SJSA1 (cell line): ENCODE results near the gene MAS1L. TPM values are rescaled to one million over a fixed set of nuclear protein-coding genes. Genes with fewer than 3 reads are reported as not detected.
"Not testable (repeated sequence)": the region's sequence is repeated elsewhere in the genome, so short reads cannot be mapped to it uniquely, and the experiment has no call there.

ENCODE experiments used
- DNase-seq, 2 experiments: peaks; one replicate each; pipeline ENCODE4 v3.0.0-alpha.2; 2015 to 2020; ENCODE audit warnings: low spot score in 2 of 2, low read depth in 1 of 2
- H3K27ac ChIP-seq: fragments of 250-450 bp; sonication (Bioruptor Pico); 2 replicates; pipeline ENCODE4 v1.5.1; 2020; ENCODE audit warnings: mild to moderate bottlenecking, moderate library complexity
- H3K27me3 ChIP-seq: fragments of 250-450 bp; sonication (Bioruptor Pico); replicated peaks from 2 replicates; pipeline ENCODE4 v1.5.1; 2020; ENCODE audit warnings: mild to moderate bottlenecking, moderate library complexity
- H3K36me3 ChIP-seq: fragments of 250-450 bp; sonication (Bioruptor Pico); 2 replicates; pipeline ENCODE4 v1.5.1; 2020; ENCODE audit warnings: mild to moderate bottlenecking
- H3K4me1 ChIP-seq: fragments of 250-450 bp; sonication (Bioruptor Pico); replicated peaks from 2 replicates; pipeline ENCODE4 v1.6.1; 2021; ENCODE audit warnings: mild to moderate bottlenecking
- H3K4me3 ChIP-seq: fragments of 250-450 bp; sonication (Bioruptor Pico); 2 replicates; pipeline ENCODE4 v1.5.1; 2020; ENCODE audit warnings: mild to moderate bottlenecking
- H3K9me3 ChIP-seq: fragments of 250-450 bp; sonication (Bioruptor Pico); replicated peaks from 2 replicates; pipeline ENCODE4 v1.5.1; 2020; ENCODE audit warnings: mild to moderate bottlenecking
- total RNA-seq: library from RNA; depleted of rRNA; stranded (reverse); fragments of >200 nt; shearing (Covaris generic); gene quantifications from 2 replicates; pipeline ENCODE4 v1.2.3, GENCODE V29; 2014; rRNA removed

Gene MAS1L
- total RNA-seq, 1 experiment from 2014 or later = not detected

DNA sequence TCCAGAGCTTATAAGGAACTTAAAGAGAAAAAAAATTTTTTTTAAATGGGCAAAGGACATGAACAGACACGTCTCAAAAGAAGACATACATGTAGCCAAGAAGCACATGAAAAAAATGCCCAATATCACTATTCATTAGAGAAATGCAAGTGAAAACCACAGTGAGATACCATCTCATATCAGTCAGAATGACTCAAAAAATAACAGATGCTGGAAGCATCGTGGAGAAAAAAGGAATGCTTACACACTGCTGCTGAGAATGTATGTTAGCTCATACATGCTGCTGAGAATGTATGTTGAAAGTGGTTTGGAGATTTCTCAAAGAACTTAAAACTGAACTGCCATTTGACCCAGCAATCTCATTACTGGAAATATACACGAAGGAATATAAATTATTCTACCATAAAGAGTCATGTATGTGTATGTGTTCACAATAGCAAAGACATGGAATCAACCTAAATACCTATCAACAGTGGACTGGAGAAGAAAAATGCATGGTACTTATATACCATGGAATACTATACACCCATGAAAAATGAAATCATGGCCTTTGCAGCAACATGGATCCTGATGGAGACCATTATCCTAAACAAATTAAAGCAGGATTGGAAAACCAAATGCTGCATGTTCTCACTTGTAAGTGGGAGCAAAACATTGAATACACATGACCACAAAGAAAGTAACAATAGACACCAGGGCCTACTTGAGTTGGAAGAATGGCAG is 36.1 kb downstream of the MAS1L start:
- Histone ChIP-seq H3K9me3 (no peaks in the 10 kb centered on the region), H3K27me3 (no peaks in the 10 kb centered on the region), H3K27ac (no peak overlapping the region), H3K4me1 (no peaks in the 10 kb centered on the region), H3K4me3 (no peak overlapping the region), H3K36me3 (no peaks in the 10 kb centered on the region)
- no peak for DNase-seq

DNA sequence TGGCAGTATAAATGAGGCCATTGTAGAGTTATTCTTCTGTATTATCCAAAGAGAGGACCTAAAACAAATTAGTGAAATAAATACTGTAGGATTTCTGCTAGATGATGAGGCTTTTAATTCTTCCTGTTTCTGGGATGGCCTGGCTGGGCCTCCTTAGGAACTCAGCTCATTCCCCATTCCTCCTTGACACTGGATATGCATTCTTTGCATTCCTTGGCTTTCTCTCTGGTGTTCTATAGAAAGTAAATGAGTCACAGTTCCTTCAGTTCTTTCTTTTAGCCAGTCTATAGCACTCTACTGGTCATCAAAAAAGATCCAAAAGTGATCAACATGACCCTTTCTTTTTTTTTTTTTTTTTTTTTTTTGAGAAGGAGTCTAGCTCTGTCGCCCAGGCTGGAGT is 40.1 kb downstream of the MAS1L start:
- H3K36me3 ChIP-seq = no peaks in the 10 kb centered on the region
- no peak for DNase-seq
- no peak overlapping the region for H3K4me3 ChIP-seq
- H3K4me1 ChIP-seq = no peaks in the 10 kb centered on the region
- no peaks in the 10 kb centered on the region for H3K27me3 ChIP-seq
- no peaks in the 10 kb centered on the region for H3K9me3 ChIP-seq
- no peak overlapping the region for H3K27ac ChIP-seq

DNA sequence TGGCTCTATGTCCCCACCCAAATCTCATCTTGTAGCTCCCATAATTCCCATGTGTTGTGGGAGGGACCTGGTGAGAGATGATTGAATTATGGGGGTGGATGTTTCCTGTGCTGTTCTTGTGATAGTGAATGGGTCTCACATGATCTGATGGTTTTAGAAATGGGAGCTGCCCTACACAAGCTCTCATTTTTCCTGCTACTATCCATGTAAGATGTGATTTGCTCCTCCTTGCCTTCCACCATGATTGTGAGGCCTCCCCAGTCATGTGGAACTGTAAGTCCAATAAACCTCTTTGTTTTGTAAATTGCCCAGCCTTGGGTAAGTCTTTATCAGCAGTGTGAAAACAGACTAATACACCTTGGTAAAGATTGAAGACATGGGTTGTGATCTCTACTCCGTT is 43.7 kb downstream of the MAS1L start:
- not testable (repeated sequence) for H3K4me1 ChIP-seq, H3K9me3 ChIP-seq, H3K27ac ChIP-seq, H3K36me3 ChIP-seq, H3K4me3 ChIP-seq, H3K27me3 ChIP-seq, DNase-seq

DNA sequence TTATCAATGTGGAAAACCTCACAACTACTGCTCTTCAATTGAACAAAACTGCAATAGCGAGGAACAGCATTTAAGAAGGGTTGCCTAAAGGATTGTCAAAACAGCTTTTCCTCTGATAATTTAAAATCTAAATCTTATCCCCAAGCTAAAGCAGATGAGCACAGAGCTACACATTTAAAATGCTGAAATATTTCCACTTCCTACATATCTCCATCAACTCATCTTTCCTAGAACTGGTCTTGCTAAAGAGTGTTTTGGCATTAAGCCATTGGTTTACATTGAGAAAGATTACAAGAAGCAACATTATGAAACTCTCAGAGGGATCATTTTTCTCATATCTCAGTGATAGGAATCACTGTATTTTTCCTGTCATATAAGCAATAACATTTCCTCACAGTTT is 45.0 kb downstream of the MAS1L start:
- no peaks in the 10 kb centered on the region for H3K27me3 ChIP-seq
- no peaks in the 10 kb centered on the region for H3K36me3 ChIP-seq
- no peaks in the 10 kb centered on the region for H3K4me1 ChIP-seq
- no peak for DNase-seq
- H3K27ac ChIP-seq = no peak overlapping the region
- H3K4me3 ChIP-seq = no peak overlapping the region
- no peaks in the 10 kb centered on the region for H3K9me3 ChIP-seq

DNA sequence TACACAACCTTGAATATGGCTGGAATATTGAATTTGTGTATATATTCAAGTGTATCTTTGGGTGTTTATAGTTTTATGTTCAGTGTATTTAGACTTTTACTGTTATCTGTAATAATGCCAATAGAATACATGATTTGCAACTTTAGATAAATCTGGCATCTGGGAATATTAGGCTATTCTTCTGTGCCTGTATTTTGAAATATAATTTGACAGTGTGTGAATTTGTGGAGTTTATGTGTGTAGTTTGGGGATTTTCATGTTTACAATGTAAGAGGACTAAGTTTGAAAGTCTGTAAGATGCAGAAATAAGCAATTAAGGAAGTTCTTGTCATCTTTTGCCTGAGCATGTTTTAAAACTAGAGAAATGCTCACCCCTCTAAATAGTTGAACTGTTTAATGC is 48.8 kb downstream of the MAS1L start, which contains the start of gene OR10C1:
OR10C1 (plus strand) TSS at position 301 of the 400 bp plus-strand sequence. CDS start 710 bp downstream, outside the sequence.
- Histone ChIP-seq H3K4me3 (no peak within 1 kb of the TSS), H3K27me3 (no peaks in the 10 kb centered on the region), H3K36me3 (no peaks in the 10 kb centered on the region), H3K9me3 (no peaks in the 10 kb centered on the region), H3K4me1 (no peaks in the 10 kb centered on the region), H3K27ac (no peak within 1 kb of the TSS)
- no peak for DNase-seq

DNA sequence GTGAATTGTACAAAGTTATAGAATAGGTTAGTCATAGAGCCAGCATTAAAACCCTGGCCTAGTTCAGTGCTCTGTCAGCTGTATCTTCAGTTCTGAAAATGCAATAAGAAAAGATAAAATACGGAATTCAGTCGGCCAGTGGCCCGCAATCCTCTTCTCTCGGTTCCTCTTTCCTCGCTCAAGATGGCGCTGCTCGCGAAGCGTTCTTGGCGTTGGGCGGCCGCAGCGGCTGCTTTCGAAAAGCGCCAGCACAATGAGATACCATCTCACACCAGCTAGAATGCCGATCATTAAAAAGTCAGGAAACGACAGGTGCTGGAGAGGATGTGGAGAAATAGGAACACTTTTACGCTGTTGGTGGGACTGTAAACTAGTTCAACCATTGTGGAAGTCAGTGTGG is 51.0 kb downstream of the MAS1L start:
- H3K36me3 ChIP-seq, H3K4me3 ChIP-seq, H3K4me1 ChIP-seq, H3K9me3 ChIP-seq, H3K27me3 ChIP-seq, DNase-seq, H3K27ac ChIP-seq: not testable (repeated sequence)

Other genes with a start within 250 kb of the MAS1L start
- not detected in 2 replicates for gene OR14J1, start 186.3 kb downstream of the MAS1L start, total RNA-seq
- gene OR5V1, start 119.1 kb downstream of the MAS1L start, total RNA-seq = not detected in 2 replicates
- gene OR12D3, start 112.7 kb downstream of the MAS1L start, total RNA-seq = not detected in 2 replicates
- not detected in 2 replicates for gene OR12D2, start 92.3 kb downstream of the MAS1L start, total RNA-seq
- gene OR12D1, start 73.0 kb downstream of the MAS1L start, total RNA-seq = not detected in 2 replicates
- gene OR10C1, start 48.6 kb downstream of the MAS1L start, total RNA-seq = not detected in 2 replicates
- not detected in 2 replicates for gene OR11A1, start 30.9 kb downstream of the MAS1L start, total RNA-seq
- not detected in 2 replicates for gene OR2H1, start 30.8 kb downstream of the MAS1L start, total RNA-seq
- gene UBD, start 71.8 kb upstream of the MAS1L start, total RNA-seq = 9.9 and 10.2 TPM in 2 replicates
- not detected in 2 replicates for gene OR2H2, start 97.2 kb upstream of the MAS1L start, total RNA-seq
- 2.8 and 3.5 TPM in 2 replicates for gene GABBR1, start 145.2 kb upstream of the MAS1L start, total RNA-seq
- not detected in 2 replicates for gene MOG, start 169.1 kb upstream of the MAS1L start, total RNA-seq
- not detected in 2 replicates for gene ZFP57, start 193.2 kb upstream of the MAS1L start, total RNA-seq
- 137 and 176 TPM in 2 replicates for gene HLA-F, start 235.5 kb upstream of the MAS1L start, total RNA-seq